GM12874 (cell line): Measurements from ENCODE around the gene PAGE5.

ENCODE experiments used
- CTCF ChIP-seq: IDR thresholded peaks from 2 replicates; pipeline ENCODE4 v1.5.1; 2011; ENCODE audit warnings: low read depth, mild to moderate bottlenecking, control low read depth, low read length, moderate library complexity; ENCODE audit not compliant: insufficient read depth

Gene PAGE5

GRCh38 chrX:55213381-55213780, 6.8 kb upstream of the PAGE5 start:
- TF ChIP-seq CTCF, result no peak

GRCh38 chrX:55240788-55241340, 20.7 kb downstream of the PAGE5 start:
- no peak for TF ChIP-seq CTCF

GRCh38 chrX:55253528-55253927, 33.4 kb downstream of the PAGE5 start:
- no peak for TF ChIP-seq CTCF

- TF ChIP-seq CTCF, result no peak
Observed at GRCh38 chrX:55260806-55261205, 40.7 kb downstream of the PAGE5 start.

- TF ChIP-seq CTCF, result no peak
Observed at GRCh38 chrX:55264816-55265215, 44.7 kb downstream of the PAGE5 start, which contains the start of gene PAGE3. Gene PAGE3 (minus strand): TSS chrX:55264916. CDS start chrX:55263903, 1,013 bp downstream.
